Activated naive CD4-positive, alpha-beta T cell treated with anti-CD3 and anti-CD28 coated beads for 36 hours (primary cell): ENCODE data around the gene CGNL1. TPM values are rescaled to one million over a fixed set of nuclear protein-coding genes. Genes with fewer than 3 reads are reported as not detected.

Experiments
- CTCF ChIA-PET: fragments of 350-600 bp; sonication (Branson Sonifier 250); formaldehyde crosslinking; loops from one replicate; lab custom pipeline; 2021; ENCODE audit warnings: antibody characterized with exemption; lab: Charles Lee
- DNase-seq: peaks from one replicate; pipeline ENCODE4 v3.0.0-alpha.2; 2020
- H3K27ac Mint-ChIP-seq: one replicate; pipeline ENCODE4 v1.8.0; 2021; ENCODE audit warnings: mild to moderate bottlenecking, mixed read lengths
- H3K27me3 Mint-ChIP-seq: one replicate; pipeline ENCODE4 v1.8.0; 2021; ENCODE audit warnings: low read depth, mixed read lengths
- H3K36me3 Mint-ChIP-seq: one replicate; pipeline ENCODE4 v1.8.0; 2021; ENCODE audit warnings: low read depth, mixed read lengths
- H3K4me1 Mint-ChIP-seq: one replicate; pipeline ENCODE4 v1.8.0; 2021; ENCODE audit warnings: low read depth, mixed read lengths
- H3K4me3 Mint-ChIP-seq: one replicate; pipeline ENCODE4 v1.8.0; 2021; ENCODE audit warnings: mild to moderate bottlenecking, moderate library complexity, mixed read lengths
- H3K9me3 Mint-ChIP-seq: one replicate; pipeline ENCODE4 v1.8.0; 2021; ENCODE audit warnings: mixed read lengths
- intact Hi-C: fragments of 100-400 bp; cut with micrococcal nuclease; formaldehyde crosslinking; loops from one replicate; pipeline ENCODE4 v1.15.1; 2023
- total RNA-seq, 2 experiments: library from RNA; stranded (reverse); gene quantifications; one replicate each; pipeline ENCODE4 v1.2.3, GENCODE V29; 2021

Gene CGNL1
- total RNA-seq, 2 experiments from 2014 or later = not detected

DNA sequence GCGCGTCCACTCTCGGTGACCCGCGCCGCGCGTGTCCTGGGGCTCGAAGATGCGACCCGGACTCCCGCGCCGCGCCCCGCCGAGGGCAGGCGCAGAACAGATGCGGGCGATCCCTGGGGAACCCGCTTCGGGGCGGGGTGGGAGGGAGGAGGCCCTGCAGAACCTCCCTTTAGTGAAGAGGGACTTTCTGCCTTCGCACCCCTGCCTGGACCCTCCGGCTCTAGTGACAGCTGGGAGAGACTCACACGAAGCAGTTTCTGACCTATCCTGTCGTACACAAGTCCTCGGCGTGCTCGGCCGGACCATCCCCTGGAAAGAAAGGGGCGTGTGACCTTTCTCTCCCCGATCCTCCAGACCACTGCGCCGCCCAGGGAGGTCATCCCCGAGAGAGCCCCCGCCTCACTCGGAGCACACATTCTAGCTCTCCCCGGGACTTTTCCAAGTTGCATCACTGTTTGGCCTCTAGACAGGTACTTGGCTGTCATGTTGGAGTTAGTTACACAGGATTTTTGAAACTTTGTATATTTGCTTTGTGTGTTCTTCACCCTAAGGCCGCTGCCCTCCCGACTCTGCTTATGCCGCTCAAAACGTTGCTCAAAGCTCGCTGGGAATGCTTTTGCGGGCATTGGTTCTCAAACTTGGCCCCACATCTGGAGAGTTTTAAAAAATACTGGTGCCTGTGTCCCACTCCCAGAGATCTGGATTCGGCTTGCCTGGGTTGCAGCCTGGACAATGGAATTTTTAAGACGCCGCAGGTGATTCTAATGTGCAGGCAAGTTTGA is 582 bp downstream of the CGNL1 start:
- H3K36me3 Mint-ChIP-seq = no peaks in the 10 kb centered on the region
- H3K4me1 Mint-ChIP-seq = peaks cover 11% of the 10 kb centered on the region
- peak overlapping the region; percentile 52 for H3K4me3 Mint-ChIP-seq
- CTCF ChIA-PET = interaction anchor here (1.3 kb wide), 1 partner anchor 150 kb away, joined by 4 read pairs; no protein-coding TSS in a partner anchor
- H3K27me3 Mint-ChIP-seq = peaks cover 42% of the 10 kb centered on the region
- no peaks in the 10 kb centered on the region for H3K9me3 Mint-ChIP-seq
- no peak overlapping the region for H3K27ac Mint-ChIP-seq
- intact Hi-C loops = no loop called here
- DNase-seq = no peak

DNA sequence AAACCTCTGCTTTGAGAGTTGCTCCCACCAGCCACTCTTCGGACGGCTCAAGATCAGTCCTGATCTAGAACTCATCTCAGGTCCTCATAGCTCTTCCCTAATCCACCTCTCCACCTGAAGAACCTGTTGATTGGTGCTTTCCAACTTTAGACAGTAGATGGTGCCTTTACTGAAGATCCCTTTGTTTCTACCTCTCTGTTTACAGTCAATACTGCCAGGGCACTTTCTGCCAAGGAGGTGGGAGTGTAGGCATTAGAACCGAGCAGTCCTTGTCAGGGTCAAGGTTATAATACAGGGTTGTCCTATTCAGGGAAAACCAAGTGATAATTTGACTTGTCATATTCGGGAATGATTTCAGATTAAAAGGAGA is 1.2 kb downstream of the CGNL1 start:
- Mint-ChIP-seq H3K36me3 (no peaks in the 10 kb centered on the region), H3K4me3 (no peak overlapping the region), H3K4me1 (peaks cover 11% of the 10 kb centered on the region), H3K27me3 (peaks cover 42% of the 10 kb centered on the region), H3K27ac (no peak overlapping the region), H3K9me3 (no peaks in the 10 kb centered on the region)
- CTCF ChIA-PET = interaction anchor here (1.3 kb wide), 1 partner anchor 150 kb away, joined by 4 read pairs; no protein-coding TSS in a partner anchor
- DNase-seq = no peak
- intact Hi-C loops = no loop called here

DNA sequence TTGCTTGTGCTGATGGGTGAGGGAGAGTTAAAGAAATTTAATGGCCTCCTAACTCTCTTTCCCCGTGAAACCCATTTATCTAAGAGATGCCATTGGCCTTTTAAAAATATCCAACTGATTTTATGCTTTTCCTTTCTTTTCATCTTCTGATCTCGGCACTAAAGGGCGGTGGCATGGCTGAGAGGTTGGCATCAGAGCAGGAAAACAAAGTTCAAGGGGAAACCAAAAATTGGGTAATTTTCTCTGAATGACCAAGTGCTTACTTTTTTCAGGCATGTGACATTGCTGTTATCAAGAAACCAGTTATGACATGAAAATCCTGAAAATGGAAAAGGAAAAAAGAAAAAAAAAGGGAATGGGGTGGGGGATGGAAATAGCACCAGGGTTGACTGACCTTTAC is 3.2 kb downstream of the CGNL1 start:
- H3K4me1 Mint-ChIP-seq = peaks cover 11% of the 10 kb centered on the region
- intact Hi-C loops = no loop called here
- H3K36me3 Mint-ChIP-seq = no peaks in the 10 kb centered on the region

DNA sequence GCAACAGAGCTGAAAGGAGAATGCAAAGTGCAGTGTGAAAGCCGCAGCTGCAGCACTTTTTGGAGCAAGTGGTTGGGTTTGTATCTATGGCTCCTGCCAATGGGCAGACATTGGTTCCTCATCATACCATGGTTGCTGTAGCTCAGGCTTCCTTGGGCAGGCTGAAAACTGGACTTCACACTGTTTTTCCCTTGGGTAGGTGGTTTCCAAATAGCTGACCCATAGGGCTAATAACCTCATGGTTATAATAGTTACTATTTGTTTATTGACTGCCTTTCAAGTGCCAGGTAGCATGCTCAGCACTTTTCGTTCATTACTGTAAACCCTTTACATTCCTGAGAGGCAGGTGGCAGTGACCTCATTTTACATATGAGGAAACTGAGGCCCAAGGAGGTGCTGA is 4.5 kb downstream of the CGNL1 start:
- H3K4me1 Mint-ChIP-seq = peaks cover 10% of the 10 kb centered on the region
- H3K9me3 Mint-ChIP-seq = no peaks in the 10 kb centered on the region
- H3K27ac Mint-ChIP-seq = no peak overlapping the region
- DNase-seq = no peak
- CTCF ChIA-PET = interaction anchor here (0.7 kb wide), 1 partner anchor 40 kb away, joined by 3 read pairs; no protein-coding TSS in a partner anchor
- H3K4me3 Mint-ChIP-seq = no peak overlapping the region
- H3K27me3 Mint-ChIP-seq = peaks cover 27% of the 10 kb centered on the region
- intact Hi-C loops = no loop called here
- H3K36me3 Mint-ChIP-seq = no peaks in the 10 kb centered on the region

More for the DNA sequence above, 3.2 kb downstream of the CGNL1 start:
- no peak overlapping the region for H3K27ac Mint-ChIP-seq
- no peak overlapping the region for H3K4me3 Mint-ChIP-seq
- no peaks in the 10 kb centered on the region for H3K9me3 Mint-ChIP-seq
- DNase-seq = no peak
- CTCF ChIA-PET = no interaction called here
- peaks cover 38% of the 10 kb centered on the region for H3K27me3 Mint-ChIP-seq

DNA sequence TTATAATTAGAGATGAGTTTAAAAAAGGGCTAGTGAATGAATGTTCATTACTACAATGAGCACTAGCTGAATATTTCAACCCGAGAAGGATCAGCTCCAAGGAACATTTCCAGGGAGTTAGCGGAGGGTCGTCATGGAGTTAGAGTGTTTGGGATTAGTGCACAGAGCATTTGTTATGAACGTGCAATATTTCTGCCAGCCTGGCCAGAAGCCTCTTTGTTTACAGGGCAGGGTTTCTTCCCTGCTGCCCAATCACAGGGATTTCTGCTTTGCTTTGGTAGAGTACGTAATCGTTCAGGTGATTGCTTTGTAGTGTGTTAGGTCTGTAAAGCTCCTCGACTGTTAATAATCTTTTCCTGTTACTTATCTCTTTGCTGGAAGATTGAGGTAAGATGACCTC is 5.9 kb downstream of the CGNL1 start:
- H3K4me3 Mint-ChIP-seq = no peak overlapping the region
- H3K27me3 Mint-ChIP-seq = peaks cover 20% of the 10 kb centered on the region
- peaks cover 3% of the 10 kb centered on the region for H3K4me1 Mint-ChIP-seq
- intact Hi-C loops = no loop called here
- DNase-seq = no peak
- H3K27ac Mint-ChIP-seq = no peak overlapping the region
- H3K9me3 Mint-ChIP-seq = no peaks in the 10 kb centered on the region
- H3K36me3 Mint-ChIP-seq = no peaks in the 10 kb centered on the region
- CTCF ChIA-PET = no interaction called here

DNA sequence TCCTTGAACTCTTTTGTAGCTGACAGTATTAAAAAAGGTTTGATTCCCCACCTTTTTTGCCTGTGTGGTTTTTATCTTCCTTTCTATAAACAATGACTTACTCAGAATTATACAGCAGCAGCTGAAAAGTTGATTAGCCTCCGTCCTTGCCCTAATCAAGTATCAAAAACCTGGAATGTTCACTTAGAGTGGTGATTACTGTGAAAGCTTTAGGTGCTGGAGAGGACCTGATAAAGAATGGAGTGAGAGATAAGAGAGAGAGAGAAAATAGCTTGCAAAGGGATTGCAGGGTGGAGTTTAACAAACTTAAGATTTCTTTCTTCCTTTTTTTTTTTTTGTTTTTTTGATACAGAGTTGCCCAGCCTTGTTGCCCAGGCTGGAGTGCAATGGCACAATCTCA is 6.7 kb downstream of the CGNL1 start:
- intact Hi-C loops = no loop called here
- Mint-ChIP-seq H3K36me3 (no peaks in the 10 kb centered on the region), H3K27me3 (peaks cover 12% of the 10 kb centered on the region), H3K4me3 (no peak overlapping the region), H3K9me3 (no peaks in the 10 kb centered on the region), H3K4me1 (peaks cover 1% of the 10 kb centered on the region), H3K27ac (no peak overlapping the region)
- CTCF ChIA-PET = no interaction called here
- no peak for DNase-seq

DNA sequence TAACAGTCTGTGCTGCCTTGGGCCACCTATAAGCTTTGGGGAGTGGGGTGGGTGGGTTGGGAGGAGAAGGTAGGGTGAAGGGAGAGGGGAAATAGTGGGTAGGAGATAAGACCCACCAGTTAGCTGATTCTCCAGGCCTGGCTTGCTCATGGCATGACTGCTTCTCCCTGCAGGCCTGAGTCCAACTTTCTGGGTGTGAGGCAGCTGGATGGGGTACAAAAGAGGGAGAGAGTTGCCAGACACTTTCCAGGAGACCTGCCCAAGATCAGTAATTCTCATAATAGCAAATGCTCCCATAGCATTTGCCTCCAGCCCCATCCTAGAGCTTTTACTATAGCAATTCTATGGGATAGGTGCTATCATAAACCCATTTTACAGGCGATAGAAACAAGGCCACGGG is 7.7 kb downstream of the CGNL1 start:
- H3K9me3 Mint-ChIP-seq = no peaks in the 10 kb centered on the region
- H3K27ac Mint-ChIP-seq = no peak overlapping the region
- no peaks in the 10 kb centered on the region for H3K4me1 Mint-ChIP-seq
- intact Hi-C loops = no loop called here
- no peaks in the 10 kb centered on the region for H3K36me3 Mint-ChIP-seq
- no peak overlapping the region for H3K4me3 Mint-ChIP-seq
- no peak for DNase-seq
- CTCF ChIA-PET = no interaction called here
- H3K27me3 Mint-ChIP-seq = peaks cover 4% of the 10 kb centered on the region

DNA sequence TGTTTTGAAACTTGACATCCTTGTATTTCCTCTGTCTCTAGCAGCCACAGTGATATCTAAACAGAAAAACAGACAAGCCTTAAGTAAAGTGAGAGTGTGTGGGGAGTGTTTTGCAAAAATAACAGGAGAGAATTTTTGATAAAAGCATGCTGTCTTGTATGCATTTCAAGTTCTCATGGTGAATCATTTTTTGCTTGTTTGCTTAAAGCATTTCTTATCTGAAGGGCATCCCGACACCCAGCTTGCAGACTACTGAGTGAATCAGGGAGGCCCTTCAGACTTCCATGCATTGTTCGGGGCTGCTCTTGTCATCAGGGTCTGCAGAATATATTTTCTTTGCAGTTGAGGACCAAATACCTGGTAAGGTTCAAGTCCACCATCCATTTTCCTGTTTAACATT is 8.5 kb downstream of the CGNL1 start:
- H3K36me3 Mint-ChIP-seq = no peaks in the 10 kb centered on the region
- no peak overlapping the region for H3K27ac Mint-ChIP-seq
- H3K27me3 Mint-ChIP-seq = peaks cover 3% of the 10 kb centered on the region
- no peak overlapping the region for H3K4me3 Mint-ChIP-seq
- DNase-seq = no peak
- CTCF ChIA-PET = no interaction called here
- no peaks in the 10 kb centered on the region for H3K4me1 Mint-ChIP-seq
- no peaks in the 10 kb centered on the region for H3K9me3 Mint-ChIP-seq
- intact Hi-C loops = no loop called here

DNA sequence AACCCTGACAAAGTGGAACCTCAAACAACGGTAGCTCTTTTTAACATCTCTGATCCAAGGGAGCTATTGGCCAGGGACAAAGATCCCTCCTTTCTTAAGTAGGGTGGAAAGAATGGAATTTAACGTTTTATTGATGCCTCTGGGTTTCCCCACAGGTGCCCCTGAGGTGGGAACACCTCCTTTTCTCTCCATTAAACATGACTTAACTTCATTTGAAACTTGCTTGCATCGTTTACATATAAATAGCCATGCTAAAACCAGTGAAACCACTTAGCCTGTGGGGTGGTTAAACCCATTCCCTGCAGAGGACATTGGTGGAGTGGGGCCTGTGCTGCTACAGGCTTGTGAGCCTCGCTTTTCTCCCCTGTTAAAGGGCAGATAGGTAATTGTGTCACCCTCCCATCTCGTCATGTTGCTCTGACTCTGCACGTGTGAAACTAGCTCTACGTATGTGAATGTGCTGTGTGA is 9.7 kb downstream of the CGNL1 start:
- H3K9me3 Mint-ChIP-seq = no peaks in the 10 kb centered on the region
- CTCF ChIA-PET = interaction anchor here (1.0 kb wide), 1 partner anchor 142 kb away, joined by 3 read pairs; no protein-coding TSS in a partner anchor
- no peaks in the 10 kb centered on the region for H3K36me3 Mint-ChIP-seq
- no peak for DNase-seq
- no peak overlapping the region for H3K27ac Mint-ChIP-seq
- no peaks in the 10 kb centered on the region for H3K4me1 Mint-ChIP-seq
- no peak overlapping the region for H3K4me3 Mint-ChIP-seq
- H3K27me3 Mint-ChIP-seq = no peaks in the 10 kb centered on the region
- intact Hi-C loops = no loop called here

DNA sequence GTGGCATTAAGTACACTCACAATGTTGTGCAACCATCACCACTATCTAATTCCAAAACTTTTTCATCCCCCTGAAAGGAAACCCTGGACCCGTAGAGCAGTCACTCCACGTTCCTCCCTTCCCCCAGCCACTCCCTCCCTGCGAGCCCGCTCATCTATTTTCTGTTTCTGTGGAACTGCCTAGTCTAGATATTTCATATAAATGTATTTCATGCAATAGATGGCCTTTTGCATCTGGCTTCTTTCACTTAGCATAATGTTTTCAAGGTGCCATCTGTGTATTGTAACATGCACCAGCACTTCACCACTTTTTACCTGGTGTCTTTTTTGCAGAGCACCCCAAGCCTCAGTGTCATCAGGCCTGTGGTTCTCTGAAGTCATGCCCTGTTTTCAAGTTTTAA is 10.7 kb downstream of the CGNL1 start:
- H3K27me3 Mint-ChIP-seq = no peaks in the 10 kb centered on the region
- DNase-seq = no peak
- H3K27ac Mint-ChIP-seq = no peak overlapping the region
- H3K4me3 Mint-ChIP-seq = no peak overlapping the region
- CTCF ChIA-PET = no interaction called here
- H3K36me3 Mint-ChIP-seq = no peaks in the 10 kb centered on the region
- H3K9me3 Mint-ChIP-seq = no peaks in the 10 kb centered on the region
- H3K4me1 Mint-ChIP-seq = no peaks in the 10 kb centered on the region
- intact Hi-C loops = no loop called here

DNA sequence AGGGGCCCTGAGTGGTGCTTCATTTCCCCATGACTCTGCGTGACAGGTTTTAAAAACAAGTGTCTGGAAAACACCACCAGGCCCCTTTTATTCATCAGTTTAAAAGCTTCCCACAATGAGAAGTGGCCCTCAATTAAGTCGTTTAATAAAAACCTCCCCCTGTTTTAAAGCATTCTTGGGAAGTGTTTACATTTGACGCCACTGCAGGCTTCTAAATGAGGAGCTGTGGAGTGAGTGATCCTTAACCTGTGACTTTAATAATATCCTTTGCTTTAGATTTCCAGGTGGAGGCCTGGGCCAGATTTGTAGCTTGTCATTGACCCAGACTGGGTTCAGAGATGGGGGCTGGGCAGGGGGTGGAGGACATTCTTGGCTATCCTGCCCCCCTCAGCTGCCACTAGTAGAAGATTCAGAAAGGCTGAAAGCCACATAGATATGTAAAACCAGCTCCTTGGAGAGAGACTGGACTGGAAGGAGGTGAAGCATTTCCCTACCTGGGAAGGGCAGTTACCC is 11.3 kb downstream of the CGNL1 start:
- Mint-ChIP-seq H3K27me3 (no peaks in the 10 kb centered on the region), H3K9me3 (no peaks in the 10 kb centered on the region), H3K4me1 (no peaks in the 10 kb centered on the region), H3K36me3 (no peaks in the 10 kb centered on the region), H3K27ac (no peak overlapping the region), H3K4me3 (no peak overlapping the region)
- DNase-seq = no peak
- intact Hi-C loops = no loop called here
- CTCF ChIA-PET = no interaction called here

DNA sequence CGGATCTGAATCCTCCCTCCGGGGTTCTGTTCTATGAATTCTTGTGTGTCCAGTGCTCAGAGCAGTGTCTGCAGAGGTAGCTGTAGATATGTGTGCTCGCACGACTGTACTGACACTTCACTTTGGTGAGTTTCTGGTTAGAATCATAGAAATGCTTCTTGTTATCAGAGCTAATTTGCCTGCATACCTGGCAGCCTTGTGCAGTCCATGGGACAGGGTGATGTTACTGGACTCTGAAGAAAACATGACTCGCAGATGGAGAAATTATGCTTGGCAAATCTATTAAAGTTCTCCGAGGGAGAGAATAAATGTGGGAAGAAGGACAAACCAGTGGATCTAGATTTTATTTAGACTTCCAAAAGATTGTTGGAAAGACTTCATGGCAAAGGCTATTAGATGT is 12.2 kb downstream of the CGNL1 start:
- Mint-ChIP-seq H3K27me3 (no peaks in the 10 kb centered on the region), H3K27ac (no peak overlapping the region), H3K4me3 (no peak overlapping the region), H3K4me1 (no peaks in the 10 kb centered on the region), H3K9me3 (no peaks in the 10 kb centered on the region), H3K36me3 (no peaks in the 10 kb centered on the region)
- DNase-seq = no peak
- CTCF ChIA-PET = no interaction called here
- intact Hi-C loops = no loop called here

DNA sequence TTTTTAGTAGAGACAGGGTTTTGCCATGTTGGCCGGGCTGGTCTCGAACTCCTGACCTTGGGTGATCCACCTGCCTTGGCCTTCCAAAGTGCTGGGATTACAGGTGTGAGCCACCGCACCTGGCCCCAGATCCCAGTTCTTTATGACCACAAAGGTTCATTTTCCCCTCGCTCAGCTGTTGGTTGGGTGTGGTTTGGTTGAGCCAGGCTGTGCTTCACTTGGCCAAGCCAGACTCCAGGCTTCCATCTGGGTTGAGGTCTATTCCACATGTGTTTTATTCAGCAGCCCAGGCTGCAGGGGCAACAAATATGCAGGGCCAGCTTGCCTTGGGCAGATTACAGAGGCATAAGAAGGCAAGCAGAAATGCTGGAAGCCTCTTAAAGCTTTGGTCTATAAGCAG is 13.7 kb downstream of the CGNL1 start:
- no peaks in the 10 kb centered on the region for H3K4me1 Mint-ChIP-seq
- H3K4me3 Mint-ChIP-seq = no peak overlapping the region
- H3K27me3 Mint-ChIP-seq = no peaks in the 10 kb centered on the region
- no peak for DNase-seq
- intact Hi-C loops = no loop called here
- no peak overlapping the region for H3K27ac Mint-ChIP-seq
- no peaks in the 10 kb centered on the region for H3K36me3 Mint-ChIP-seq
- H3K9me3 Mint-ChIP-seq = no peaks in the 10 kb centered on the region
- CTCF ChIA-PET = no interaction called here
